Measurements from ENCODE around the gene SLC13A4.

DNA sequence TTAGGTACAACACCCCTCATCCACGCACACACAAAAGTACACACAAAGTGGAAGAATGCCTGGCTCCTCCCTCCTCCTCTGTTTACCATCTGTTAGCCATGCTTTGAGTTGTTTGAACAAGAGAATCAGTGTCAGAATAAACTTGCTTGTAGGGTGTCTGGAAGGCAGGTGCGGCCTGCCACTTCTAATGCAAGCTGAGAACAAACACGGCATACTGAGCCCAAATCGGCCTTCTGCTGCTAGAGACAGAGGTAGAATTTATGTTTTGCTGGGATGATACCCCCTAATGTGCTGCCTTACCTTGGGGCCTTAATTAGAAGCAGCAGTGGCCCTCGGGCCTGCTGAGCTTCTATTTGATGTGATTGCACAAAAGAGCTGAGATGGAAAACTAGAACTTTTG is 45.5 kb upstream of the SLC13A4 start:
- TF ChIP-seq POLR2A (IDR thresholded peaks at IDR 0.05), result no peak
- TF ChIP-seq, protein P1, sequence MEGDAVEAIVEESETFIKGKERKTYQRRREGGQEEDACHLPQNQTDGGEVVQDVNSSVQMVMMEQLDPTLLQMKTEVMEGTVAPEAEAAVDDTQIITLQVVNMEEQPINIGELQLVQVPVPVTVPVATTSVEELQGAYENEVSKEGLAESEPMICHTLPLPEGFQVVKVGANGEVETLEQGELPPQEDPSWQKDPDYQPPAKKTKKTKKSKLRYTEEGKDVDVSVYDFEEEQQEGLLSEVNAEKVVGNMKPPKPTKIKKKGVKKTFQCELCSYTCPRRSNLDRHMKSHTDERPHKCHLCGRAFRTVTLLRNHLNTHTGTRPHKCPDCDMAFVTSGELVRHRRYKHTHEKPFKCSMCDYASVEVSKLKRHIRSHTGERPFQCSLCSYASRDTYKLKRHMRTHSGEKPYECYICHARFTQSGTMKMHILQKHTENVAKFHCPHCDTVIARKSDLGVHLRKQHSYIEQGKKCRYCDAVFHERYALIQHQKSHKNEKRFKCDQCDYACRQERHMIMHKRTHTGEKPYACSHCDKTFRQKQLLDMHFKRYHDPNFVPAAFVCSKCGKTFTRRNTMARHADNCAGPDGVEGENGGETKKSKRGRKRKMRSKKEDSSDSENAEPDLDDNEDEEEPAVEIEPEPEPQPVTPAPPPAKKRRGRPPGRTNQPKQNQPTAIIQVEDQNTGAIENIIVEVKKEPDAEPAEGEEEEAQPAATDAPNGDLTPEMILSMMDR (IDR thresholded peaks at IDR 0.05), result no peak

All from uterus (tissue), 2 donors.